GM12874 (cell line): ENCODE measurements around the gene SYT6.

ENCODE experiments used
- TF ChIP-seq, protein P1 (sequence below): IDR thresholded peaks from 2 replicates; pipeline ENCODE4 v1.5.1; 2011; ENCODE audit warnings: low read depth, mild to moderate bottlenecking, control low read depth, low read length, moderate library complexity; ENCODE audit not compliant: insufficient read depth

Gene SYT6

DNA sequence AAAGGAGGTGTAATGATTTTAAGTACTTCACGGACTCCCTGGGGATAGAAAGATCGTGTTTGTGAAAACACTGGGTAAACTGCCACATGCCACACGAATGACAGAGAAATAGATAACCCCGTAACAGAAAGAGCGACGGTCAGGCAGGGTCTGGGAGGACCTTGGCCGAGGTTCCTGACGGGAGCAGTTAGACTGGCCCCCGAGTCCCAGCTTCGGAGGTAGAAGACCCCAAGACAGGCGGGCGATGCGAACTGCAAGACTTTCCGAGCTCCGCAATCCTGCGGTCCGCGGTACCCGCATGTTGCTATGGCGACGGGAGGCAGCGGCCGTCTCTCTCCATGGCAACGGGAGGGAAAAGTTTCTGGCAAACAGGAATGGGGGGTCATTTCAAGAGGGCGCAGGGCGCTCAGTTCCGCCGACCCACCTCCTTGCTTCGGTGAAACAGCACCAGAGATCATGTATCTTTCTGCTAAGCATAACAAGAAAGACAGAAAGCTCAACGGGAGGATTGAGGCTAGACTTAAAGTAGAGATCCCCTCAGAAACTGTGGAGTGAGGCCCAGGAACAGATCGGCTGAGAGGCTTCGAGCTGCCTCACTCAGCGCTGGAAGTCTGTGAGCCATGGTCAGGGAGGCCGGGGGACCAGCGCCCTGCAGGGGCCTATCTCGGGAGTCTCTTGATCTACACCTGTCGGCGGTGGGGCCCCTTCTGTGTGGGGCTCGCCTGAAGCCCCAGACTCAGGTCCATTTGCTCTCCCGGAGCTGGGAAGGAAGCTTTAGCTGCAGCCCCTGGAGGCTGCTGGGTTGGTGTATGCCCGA lies 685 bp upstream of the SYT6 start:
- TF ChIP-seq, protein P1, sequence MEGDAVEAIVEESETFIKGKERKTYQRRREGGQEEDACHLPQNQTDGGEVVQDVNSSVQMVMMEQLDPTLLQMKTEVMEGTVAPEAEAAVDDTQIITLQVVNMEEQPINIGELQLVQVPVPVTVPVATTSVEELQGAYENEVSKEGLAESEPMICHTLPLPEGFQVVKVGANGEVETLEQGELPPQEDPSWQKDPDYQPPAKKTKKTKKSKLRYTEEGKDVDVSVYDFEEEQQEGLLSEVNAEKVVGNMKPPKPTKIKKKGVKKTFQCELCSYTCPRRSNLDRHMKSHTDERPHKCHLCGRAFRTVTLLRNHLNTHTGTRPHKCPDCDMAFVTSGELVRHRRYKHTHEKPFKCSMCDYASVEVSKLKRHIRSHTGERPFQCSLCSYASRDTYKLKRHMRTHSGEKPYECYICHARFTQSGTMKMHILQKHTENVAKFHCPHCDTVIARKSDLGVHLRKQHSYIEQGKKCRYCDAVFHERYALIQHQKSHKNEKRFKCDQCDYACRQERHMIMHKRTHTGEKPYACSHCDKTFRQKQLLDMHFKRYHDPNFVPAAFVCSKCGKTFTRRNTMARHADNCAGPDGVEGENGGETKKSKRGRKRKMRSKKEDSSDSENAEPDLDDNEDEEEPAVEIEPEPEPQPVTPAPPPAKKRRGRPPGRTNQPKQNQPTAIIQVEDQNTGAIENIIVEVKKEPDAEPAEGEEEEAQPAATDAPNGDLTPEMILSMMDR = no peak

- TF ChIP-seq, protein P1 = no peak
These were observed 985 bp downstream of the SYT6 start for GRCh38 chr1:114152508-114153260.

GRCh38 chr1:114152089-114152507 lies 1.6 kb downstream of the SYT6 start:
- TF ChIP-seq, protein P1 = no peak

GRCh38 chr1:114150016-114150415 lies 3.7 kb downstream of the SYT6 start:
- TF ChIP-seq, protein P1 = no peak

DNA sequence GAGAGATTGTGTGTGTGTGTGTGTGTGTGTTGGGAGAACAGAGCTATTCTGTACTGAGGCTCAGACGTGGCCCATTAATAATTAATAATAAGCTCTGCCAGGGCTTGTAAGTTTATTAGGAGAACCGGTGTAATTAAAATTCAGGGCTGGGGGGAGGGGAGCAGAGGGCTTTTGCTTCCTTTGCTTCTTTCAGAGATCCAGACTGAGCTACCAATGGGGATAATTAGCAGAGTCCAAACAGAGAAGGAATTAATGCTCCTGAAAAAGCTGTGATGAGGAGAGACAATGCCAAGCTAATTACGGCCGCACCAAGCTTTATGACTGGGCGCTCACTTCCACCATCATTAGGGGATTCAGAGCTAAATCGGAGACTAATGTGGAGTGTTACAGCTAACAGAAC lies 4.5 kb downstream of the SYT6 start:
- TF ChIP-seq, protein P1 = no peak

DNA sequence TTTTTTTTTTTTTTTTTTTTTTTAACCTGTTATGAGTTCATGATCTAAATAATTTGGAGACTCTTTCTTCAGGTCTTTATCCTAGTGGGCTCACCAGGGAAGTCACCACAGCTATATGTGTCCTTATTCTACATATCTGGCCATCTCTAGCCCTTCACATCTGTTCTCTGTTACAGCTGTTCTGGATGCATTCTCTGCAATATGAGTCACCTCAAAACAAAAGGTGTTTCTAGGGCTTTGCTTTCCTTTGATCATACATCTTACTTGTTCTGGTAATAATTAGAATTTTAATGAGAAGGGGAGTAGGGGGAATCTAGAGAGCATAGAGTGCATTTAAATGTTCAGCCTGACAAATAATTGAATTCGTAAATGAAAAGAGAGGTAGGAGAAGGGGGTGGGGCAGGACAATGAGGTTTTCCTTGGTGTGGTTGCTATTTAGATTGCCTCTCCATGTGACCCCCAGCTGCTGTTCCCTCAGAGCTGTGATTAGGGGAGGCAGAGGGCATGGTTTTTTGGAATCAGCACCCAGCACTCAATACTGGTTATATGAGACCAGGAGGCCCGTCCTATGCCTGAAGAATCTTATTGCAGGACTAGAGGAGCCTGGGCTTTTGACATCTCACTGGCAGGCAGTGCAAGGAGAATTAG lies 8.0 kb downstream of the SYT6 start:
- TF ChIP-seq, protein P1 = no peak

- TF ChIP-seq, protein P1 = no peak
These were observed 9.7 kb downstream of the SYT6 start for GRCh38 chr1:114144016-114144415.
